ENCODE data around the gene CUBN.
A peak's percentile ranks its signal among the peaks of the same experiment; 100 is the strongest.

CUBN gene

GRCh38 chr10:16811765-16812164 lies 317.8 kb downstream of the CUBN start:
- no peak for DNase-seq

DNA sequence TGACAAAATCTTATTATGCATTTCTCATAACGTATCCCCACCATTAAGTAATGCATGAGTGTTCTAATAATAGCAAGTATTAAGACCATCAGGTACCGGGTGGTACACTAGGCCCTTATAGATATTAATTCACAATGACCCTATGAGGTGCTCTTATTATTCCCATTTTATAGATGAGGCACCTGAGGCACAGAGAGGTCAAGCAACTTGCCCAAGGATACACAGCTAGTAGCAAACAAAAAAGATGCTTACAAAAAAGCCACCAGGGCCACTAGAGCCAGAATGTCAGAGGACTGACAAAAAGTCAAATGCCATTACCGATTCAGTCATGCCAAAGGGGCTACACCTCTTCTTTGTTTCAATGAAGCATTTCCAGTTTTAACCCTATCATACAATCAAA lies 318.3 kb downstream of the CUBN start:
- DNase-seq, result no peak

DNA sequence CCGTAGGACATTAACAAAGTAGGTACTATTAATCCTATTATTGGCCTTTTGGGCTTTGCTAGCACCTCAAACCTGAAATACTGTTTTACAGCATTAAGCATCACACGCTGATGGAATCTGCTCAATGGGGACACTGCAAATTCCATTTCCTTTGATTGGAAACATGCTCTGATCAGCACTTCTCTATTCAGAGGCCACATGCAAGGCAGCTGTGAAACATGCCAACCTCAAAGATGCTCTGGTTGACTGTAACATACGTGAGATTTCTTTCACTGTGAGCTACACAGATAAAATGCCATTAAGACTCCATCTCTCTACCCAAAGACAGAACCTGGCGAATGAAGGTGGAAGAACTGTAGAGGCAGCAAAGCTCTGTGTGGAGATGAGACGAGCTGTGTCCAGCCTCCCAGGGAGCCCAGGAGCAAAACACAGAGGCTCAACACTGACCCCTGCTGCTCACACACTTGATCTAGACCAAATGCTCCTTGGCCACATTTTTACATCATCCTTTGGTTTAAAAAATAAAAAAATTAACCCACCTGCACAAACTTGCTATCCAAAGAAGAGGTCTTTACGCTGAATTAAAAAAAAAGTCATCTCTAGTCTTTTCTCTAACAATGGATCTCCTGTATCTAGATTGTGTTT lies 320.4 kb downstream of the CUBN start:
- DNase-seq, result peak; percentile 62

DNA sequence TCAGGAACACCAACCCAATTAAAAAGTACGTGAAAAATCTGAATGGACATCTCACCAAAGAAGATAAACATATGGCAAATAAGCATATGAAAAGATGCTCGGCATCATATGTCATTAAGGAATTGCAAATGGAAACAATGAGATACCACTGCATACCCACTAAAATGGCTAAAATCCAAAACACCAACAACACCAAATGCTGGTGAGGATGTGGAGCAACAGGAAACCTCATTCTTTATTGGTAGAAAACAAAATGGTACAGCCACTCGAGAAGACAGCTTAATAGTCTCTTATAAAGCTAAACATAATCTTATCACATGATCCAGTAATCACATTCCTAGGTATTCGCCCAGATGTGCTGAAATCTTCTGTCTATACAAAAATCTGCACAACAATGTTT lies 325.5 kb downstream of the CUBN start:
- DNase-seq, result no peak

DNA sequence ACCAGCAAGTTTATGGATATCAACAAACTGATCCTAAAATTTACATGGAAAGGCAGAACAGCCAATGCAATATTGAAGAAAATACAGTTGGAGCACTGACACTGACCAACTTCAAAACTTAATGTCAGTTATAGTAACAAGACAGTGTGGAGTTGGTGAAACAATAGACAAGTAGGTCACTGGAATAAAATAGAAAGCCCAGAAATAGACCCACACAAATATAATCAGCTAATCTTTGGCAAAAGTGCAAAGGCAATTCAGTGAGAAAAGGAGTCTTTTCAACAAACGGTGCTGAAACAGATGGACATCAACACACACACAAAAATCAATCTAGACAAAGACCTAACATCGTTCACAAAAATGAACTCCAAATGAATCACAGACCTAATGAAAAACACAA lies 326.1 kb downstream of the CUBN start:
- DNase-seq, result no peak

DNA sequence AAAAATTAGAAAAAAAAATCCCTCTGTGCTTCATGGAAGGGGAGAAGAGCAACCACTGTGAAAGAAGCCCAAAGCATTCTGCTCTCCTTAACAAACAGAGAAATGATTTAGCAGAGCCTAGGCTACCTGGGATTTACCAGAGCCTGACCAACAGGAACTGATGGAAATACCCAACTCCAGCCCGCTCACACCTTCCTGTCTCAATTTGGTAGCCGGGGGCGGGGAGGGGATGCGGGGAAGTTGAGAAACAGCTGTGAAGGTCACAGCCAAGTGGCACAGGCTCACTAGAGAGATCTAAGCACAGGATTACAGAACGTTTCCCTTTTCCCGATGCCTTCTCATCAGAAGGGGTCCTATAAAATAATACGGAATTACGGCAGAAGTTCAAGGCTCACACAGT lies 330.0 kb downstream of the CUBN start:
- no peak for DNase-seq

DNA sequence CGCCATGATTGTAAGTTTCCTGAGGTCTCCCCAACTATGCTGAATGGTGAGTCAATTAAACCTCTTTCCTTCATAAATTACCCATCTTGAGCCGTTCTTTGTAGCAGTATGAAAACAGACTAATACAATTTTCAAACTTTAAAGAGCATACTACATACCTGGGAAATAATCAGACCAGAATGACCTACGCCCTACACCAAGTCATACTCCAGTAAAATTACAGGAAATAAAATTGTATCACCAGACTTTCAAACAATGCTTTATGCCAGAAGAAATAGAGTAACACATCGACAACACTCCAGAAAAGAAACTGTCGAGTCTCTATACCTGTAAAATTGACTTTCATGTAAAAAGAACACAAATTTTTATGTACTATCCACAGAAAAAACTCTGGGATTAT lies 331.0 kb downstream of the CUBN start:
- DNase-seq, result no peak

- DNase-seq, result no peak
Observed at GRCh38 chr10:16795410-16796073, 334.1 kb downstream of the CUBN start.

DNA sequence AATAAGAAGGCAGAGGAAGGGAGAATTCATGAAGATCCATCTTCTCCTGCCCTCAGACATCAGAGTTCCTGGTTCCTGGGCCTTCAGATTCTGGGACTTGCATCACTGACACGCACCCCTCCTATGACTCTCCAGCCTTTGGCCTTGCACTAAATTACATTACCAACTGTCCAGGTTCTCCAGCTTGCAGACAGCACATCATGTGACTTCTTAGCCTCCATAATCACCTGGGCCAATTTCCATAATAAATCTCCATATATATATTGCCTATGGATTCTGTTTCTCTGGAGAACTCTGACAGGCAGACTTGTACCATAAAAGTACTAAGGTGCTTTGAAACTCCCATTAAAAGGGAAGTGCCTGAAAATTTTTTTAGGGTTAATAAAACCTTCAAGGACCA lies 335.6 kb downstream of the CUBN start:
- no peak for DNase-seq

DNA sequence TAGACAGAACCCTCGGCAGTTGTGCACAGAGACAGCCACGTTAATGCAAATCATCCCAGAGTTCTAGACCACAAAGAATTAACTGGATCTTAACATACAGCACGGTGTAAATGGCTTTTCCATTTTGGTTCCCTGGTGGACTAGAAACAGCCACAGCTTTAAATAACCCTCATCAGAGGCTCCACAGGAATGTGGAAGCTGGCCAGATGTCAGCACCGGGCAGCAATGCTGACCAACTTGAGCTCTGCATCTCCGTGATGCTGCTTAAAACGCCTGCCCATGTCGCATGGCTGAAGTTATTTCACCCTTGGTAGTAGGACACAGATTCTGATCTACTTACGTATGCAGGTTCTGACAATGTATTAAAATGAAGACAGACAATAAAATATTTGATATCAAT lies 336.9 kb downstream of the CUBN start:
- no peak for DNase-seq

GRCh38 chr10:16789765-16790164 lies 339.8 kb downstream of the CUBN start:
- no peak for DNase-seq

GRCh38 chr10:16789261-16789660 lies 340.4 kb downstream of the CUBN start:
- no peak for DNase-seq

DNA sequence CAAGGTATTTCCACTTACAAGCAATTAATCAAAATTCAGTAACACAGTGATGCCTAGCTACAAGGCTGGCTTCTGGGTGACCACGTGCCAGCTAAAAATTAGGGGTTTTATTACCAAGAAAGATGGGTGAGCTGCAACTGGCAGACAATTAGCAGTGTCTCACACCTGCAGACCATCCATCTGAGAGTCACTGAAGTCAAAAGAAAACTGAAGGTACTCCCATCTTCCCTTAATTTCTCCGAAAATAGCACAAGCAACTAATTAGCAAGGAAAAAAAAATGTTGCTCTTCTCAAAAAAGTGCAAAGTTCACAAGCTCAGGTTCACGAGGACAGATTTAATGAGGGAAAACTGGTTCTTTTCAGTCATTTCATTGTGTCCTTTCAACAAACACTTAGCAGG lies 340.8 kb downstream of the CUBN start:
- no peak for DNase-seq

DNA sequence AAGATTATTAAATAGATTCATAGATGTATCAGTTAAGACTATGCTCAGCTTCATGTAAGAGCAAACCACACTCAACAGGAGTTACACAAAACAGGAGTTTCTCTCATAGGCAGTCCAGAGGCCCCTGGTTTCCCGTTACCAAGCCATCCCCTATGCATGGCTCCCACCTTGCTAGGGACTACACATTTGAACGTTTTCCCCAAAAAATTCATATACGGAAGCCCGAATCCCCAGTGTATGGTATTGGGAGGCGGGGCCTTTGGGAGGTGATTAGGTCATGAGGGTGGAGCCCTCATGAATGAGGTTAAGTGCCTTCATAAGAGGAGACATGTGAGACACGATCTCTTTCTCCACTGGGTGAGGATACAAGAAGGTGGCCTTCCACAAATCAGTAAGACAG lies 341.5 kb downstream of the CUBN start:
- DNase-seq, result no peak

DNA sequence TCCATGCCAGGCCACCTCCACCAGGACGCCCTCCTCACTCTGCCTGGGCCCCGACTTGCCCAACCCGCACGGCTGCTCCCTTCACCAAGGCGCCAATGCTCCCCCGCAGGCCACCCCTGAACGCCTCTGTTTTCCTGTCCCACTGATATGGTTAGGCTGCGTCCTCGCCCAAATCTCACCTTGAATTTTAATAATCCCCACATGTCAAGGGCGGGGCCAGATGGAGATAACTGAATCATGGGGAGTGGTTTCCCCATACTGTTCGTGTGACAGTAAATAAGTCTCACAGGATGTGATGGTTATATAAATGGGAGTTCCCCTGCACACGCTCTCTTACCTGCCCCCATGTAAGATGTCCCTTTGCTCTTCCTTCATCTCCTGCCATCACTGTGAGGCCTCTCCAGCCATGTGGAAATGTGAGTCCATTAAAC lies 342.2 kb downstream of the CUBN start:
- no peak for DNase-seq

DNA sequence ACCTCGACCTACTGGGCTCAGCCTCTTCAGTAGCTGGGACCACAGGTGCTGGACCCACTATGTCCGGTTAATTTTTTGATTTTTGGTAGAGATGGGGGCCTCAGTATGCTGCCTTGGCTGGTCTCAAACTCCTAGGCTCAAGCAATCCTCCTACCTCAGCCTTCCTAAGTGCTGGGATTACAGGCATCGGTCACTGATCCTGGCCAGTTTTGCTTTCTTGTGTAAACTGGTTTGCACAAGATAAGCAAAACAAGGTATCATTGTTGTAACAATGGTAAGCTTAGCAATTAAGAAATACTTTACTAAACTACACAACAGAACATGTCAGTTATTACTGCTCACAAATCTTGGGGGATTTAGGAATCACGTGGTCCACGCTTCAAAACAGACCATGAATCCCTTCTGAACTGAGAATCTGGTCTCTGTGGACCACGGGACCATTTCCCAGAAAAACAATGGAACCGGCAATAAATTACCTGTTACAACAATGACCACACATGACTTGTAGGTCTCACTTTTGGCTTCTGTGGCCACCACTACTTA lies 349.2 kb downstream of the CUBN start:
- DNase-seq, result no peak

DNA sequence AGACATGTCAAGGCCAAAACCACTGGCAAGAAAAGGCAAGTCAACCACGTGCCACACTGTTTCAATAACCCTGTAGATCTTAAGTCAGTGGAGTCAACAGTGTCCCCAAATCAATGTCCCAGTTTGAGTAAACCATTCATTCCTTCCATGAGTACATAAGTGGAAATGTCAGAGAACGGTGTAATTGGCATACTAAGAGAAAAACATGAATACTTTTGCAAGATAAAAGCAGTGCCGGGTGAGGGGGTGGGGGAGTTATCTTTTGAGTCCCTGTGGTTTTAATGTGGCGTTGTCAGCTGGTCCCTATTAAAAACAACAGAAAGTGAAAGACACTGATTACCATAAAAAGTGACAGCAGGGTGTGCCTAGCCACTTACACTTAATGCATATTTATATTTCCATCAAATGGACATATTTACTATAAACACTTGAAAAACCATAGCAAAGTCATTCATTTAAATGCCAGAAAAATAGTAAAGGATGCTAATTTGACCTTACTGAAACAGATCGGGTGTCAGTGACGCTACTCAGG lies 350.2 kb downstream of the CUBN start:
- DNase-seq, result no peak

GRCh38 chr10:16777473-16778370 lies 351.9 kb downstream of the CUBN start:
- no peak for DNase-seq

GRCh38 chr10:16776896-16777295 lies 352.7 kb downstream of the CUBN start:
- DNase-seq, result no peak

Data from islet precursor cell (in vitro differentiated cells).